WTC11 (cell line): ENCODE data around the gene RAX2.

Source experiments
- CREB1 ChIP-seq: sonication (generic); formaldehyde crosslinking; IDR thresholded peaks from 2 replicates; pipeline ENCODE4 v1.8.0; 2023; ENCODE audit warnings: mild to moderate bottlenecking, missing genetic modification reagents
- ETV6 ChIP-seq: sonication (generic); formaldehyde crosslinking; IDR thresholded peaks from 2 replicates; pipeline ENCODE4 v1.8.1; 2022; ENCODE audit warnings: mild to moderate bottlenecking, missing genetic modification reagents
- NFE2L1 ChIP-seq: sonication (generic); formaldehyde crosslinking; IDR thresholded peaks from 2 replicates; pipeline ENCODE4 v1.8.1; 2023; ENCODE audit warnings: missing genetic modification reagents
- RELA ChIP-seq: sonication (generic); formaldehyde crosslinking; IDR thresholded peaks from 2 replicates; pipeline ENCODE4 v1.8.1; 2022; ENCODE audit warnings: missing genetic modification reagents, mild to moderate bottlenecking, borderline replicate concordance
- TEAD1 ChIP-seq: sonication (generic); formaldehyde crosslinking; IDR thresholded peaks from 2 replicates; pipeline ENCODE4 v1.8.0; 2022; ENCODE audit warnings: mild to moderate bottlenecking, missing genetic modification reagents
- TF ChIP-seq, protein P1 (sequence below): sonication (generic); formaldehyde crosslinking; IDR thresholded peaks from 2 replicates; pipeline ENCODE4 v1.8.1; 2022; ENCODE audit warnings: low read depth, missing genetic modification reagents, borderline replicate concordance
- TF ChIP-seq, protein P2 (sequence below): fragments of 200-600 bp; IDR thresholded peaks from 2 replicates; pipeline ENCODE4 v1.8.0; 2022; ENCODE audit warnings: antibody characterized with exemption
- TF ChIP-seq, protein P3 (sequence below): sonication (generic); formaldehyde crosslinking; IDR thresholded peaks from 2 replicates; pipeline ENCODE4 v1.8.1; 2023; ENCODE audit warnings: mild to moderate bottlenecking, missing genetic modification reagents, borderline replicate concordance

DNA sequence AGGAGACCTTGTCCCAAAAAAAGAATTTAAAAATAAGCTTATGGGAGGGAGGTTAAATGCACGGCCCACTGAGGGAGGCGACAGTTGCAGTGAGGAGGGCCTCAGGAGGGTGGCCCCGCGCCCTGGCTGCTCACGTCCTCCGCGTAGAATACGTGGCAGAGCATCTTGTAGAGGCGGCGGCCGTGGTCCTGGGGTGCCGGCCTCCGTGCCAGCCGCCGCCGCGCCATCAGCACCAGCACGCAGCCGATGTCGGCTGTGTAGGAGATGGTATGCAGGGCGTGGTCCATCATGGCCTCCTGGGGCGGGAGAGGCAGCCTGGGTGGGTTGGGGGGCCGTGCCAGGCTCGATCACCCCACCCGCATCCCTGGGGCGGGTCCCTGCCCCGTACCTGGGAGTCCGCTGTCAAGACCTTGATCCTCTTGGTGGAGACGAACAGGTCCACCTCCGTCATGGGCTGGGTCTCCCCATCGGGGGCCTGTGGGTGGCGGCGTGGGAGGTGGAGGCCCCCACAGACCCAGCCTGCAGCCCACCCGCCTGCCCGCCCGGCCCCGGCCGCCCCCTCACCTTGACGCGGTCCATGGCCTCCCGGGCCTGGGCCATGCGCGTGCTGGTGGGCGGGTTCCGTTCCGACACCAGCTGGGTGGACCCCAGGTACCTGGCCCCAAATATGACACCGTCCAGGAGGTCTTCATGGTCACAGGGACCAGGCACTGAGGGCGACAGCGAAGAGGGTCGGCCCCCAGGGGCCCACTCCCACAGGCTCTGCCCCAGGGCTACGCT lies 18.2 kb downstream of the RAX2 start:
- TF ChIP-seq ETV6 (no peak), TEAD1 (CRISPR knock-in tag) (no peak), NFE2L1 (CRISPR knock-in tag) (no peak), CREB1 (CRISPR knock-in tag) (no peak), RELA (CRISPR knock-in tag) (no peak)
- TF ChIP-seq, protein P1, sequence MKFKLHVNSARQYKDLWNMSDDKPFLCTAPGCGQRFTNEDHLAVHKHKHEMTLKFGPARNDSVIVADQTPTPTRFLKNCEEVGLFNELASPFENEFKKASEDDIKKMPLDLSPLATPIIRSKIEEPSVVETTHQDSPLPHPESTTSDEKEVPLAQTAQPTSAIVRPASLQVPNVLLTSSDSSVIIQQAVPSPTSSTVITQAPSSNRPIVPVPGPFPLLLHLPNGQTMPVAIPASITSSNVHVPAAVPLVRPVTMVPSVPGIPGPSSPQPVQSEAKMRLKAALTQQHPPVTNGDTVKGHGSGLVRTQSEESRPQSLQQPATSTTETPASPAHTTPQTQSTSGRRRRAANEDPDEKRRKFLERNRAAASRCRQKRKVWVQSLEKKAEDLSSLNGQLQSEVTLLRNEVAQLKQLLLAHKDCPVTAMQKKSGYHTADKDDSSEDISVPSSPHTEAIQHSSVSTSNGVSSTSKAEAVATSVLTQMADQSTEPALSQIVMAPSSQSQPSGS (CRISPR knock-in tag), result no peak
- TF ChIP-seq, protein P2, sequence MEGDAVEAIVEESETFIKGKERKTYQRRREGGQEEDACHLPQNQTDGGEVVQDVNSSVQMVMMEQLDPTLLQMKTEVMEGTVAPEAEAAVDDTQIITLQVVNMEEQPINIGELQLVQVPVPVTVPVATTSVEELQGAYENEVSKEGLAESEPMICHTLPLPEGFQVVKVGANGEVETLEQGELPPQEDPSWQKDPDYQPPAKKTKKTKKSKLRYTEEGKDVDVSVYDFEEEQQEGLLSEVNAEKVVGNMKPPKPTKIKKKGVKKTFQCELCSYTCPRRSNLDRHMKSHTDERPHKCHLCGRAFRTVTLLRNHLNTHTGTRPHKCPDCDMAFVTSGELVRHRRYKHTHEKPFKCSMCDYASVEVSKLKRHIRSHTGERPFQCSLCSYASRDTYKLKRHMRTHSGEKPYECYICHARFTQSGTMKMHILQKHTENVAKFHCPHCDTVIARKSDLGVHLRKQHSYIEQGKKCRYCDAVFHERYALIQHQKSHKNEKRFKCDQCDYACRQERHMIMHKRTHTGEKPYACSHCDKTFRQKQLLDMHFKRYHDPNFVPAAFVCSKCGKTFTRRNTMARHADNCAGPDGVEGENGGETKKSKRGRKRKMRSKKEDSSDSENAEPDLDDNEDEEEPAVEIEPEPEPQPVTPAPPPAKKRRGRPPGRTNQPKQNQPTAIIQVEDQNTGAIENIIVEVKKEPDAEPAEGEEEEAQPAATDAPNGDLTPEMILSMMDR, result no peak
- TF ChIP-seq, protein P3, sequence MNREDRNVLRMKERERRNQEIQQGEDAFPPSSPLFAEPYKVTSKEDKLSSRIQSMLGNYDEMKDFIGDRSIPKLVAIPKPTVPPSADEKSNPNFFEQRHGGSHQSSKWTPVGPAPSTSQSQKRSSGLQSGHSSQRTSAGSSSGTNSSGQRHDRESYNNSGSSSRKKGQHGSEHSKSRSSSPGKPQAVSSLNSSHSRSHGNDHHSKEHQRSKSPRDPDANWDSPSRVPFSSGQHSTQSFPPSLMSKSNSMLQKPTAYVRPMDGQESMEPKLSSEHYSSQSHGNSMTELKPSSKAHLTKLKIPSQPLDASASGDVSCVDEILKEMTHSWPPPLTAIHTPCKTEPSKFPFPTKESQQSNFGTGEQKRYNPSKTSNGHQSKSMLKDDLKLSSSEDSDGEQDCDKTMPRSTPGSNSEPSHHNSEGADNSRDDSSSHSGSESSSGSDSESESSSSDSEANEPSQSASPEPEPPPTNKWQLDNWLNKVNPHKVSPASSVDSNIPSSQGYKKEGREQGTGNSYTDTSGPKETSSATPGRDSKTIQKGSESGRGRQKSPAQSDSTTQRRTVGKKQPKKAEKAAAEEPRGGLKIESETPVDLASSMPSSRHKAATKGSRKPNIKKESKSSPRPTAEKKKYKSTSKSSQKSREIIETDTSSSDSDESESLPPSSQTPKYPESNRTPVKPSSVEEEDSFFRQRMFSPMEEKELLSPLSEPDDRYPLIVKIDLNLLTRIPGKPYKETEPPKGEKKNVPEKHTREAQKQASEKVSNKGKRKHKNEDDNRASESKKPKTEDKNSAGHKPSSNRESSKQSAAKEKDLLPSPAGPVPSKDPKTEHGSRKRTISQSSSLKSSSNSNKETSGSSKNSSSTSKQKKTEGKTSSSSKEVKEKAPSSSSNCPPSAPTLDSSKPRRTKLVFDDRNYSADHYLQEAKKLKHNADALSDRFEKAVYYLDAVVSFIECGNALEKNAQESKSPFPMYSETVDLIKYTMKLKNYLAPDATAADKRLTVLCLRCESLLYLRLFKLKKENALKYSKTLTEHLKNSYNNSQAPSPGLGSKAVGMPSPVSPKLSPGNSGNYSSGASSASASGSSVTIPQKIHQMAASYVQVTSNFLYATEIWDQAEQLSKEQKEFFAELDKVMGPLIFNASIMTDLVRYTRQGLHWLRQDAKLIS (CRISPR knock-in tag), result no peak
